Adipocyte (in vitro differentiated cells): ENCODE results near the gene COBL.

ENCODE experiments used
- DNase-seq: peaks from one replicate; pipeline ENCODE4 v3.0.0-alpha.2; 2015; ENCODE audit warnings: low read depth
- H3K27me3 ChIP-seq: replicated peaks from 2 replicates; pipeline ENCODE4 v1.7.0; 2013; ENCODE audit warnings: mild to moderate bottlenecking, low read length, moderate library complexity; ENCODE audit not compliant: control insufficient read depth, insufficient read depth
- H3K36me3 ChIP-seq: 2 replicates; pipeline ENCODE4 v1.7.0; 2013; ENCODE audit warnings: low read length, mild to moderate bottlenecking, moderate library complexity; ENCODE audit not compliant: control insufficient read depth, insufficient read depth, severe bottlenecking
- H3K4me1 ChIP-seq: 2 replicates; pipeline ENCODE4 v1.7.0; 2013; ENCODE audit warnings: mild to moderate bottlenecking, low read length, moderate library complexity; ENCODE audit not compliant: control insufficient read depth, insufficient read depth
- H3K4me3 ChIP-seq: 2 replicates; pipeline ENCODE4 v1.7.0; 2013; ENCODE audit warnings: mild to moderate bottlenecking, low read length, moderate library complexity
- H3K9ac ChIP-seq: 2 replicates; pipeline ENCODE4 v1.7.0; 2013; ENCODE audit warnings: mild to moderate bottlenecking, low read length, moderate library complexity
- H3K9me3 ChIP-seq: 2 replicates; pipeline ENCODE4 v1.7.0; 2013; ENCODE audit warnings: mild to moderate bottlenecking, low read length, moderate library complexity; ENCODE audit not compliant: control insufficient read depth

Gene COBL

GRCh38 chr7:51246258-51247245 lies 70.1 kb downstream of the COBL start:
- no peak overlapping the region for H3K9ac ChIP-seq
- peaks cover 4% of the 10 kb centered on the region for H3K27me3 ChIP-seq
- H3K4me1 ChIP-seq, result no peaks in the 10 kb centered on the region
- no peaks in the 10 kb centered on the region for H3K36me3 ChIP-seq
- no peak for DNase-seq
- no peaks in the 10 kb centered on the region for H3K9me3 ChIP-seq
- no peak overlapping the region for H3K4me3 ChIP-seq

GRCh38 chr7:51244885-51245284 lies 71.7 kb downstream of the COBL start:
- Histone ChIP-seq H3K9ac (no peak overlapping the region), H3K27me3 (peaks cover 8% of the 10 kb centered on the region), H3K4me3 (no peak overlapping the region), H3K9me3 (no peaks in the 10 kb centered on the region), H3K36me3 (no peaks in the 10 kb centered on the region), H3K4me1 (no peaks in the 10 kb centered on the region)
- DNase-seq, result no peak

GRCh38 chr7:51244053-51244452 lies 72.6 kb downstream of the COBL start:
- no peak for DNase-seq
- no peaks in the 10 kb centered on the region for H3K9me3 ChIP-seq
- H3K4me3 ChIP-seq, result no peak overlapping the region
- peaks cover 12% of the 10 kb centered on the region for H3K27me3 ChIP-seq
- no peaks in the 10 kb centered on the region for H3K4me1 ChIP-seq
- no peak overlapping the region for H3K9ac ChIP-seq
- no peaks in the 10 kb centered on the region for H3K36me3 ChIP-seq

GRCh38 chr7:51243631-51244030 lies 73.0 kb downstream of the COBL start:
- no peak for DNase-seq
- Histone ChIP-seq H3K36me3 (no peaks in the 10 kb centered on the region), H3K4me3 (no peak overlapping the region), H3K4me1 (no peaks in the 10 kb centered on the region), H3K27me3 (peaks cover 12% of the 10 kb centered on the region), H3K9me3 (no peaks in the 10 kb centered on the region), H3K9ac (no peak overlapping the region)

GRCh38 chr7:51242881-51243518 lies 73.6 kb downstream of the COBL start:
- H3K36me3 ChIP-seq, result no peaks in the 10 kb centered on the region
- no peaks in the 10 kb centered on the region for H3K9me3 ChIP-seq
- no peaks in the 10 kb centered on the region for H3K4me1 ChIP-seq
- no peak for DNase-seq
- no peak overlapping the region for H3K4me3 ChIP-seq
- peaks cover 12% of the 10 kb centered on the region for H3K27me3 ChIP-seq
- H3K9ac ChIP-seq, result no peak overlapping the region

- Histone ChIP-seq H3K27me3 (peaks cover 12% of the 10 kb centered on the region), H3K4me1 (no peaks in the 10 kb centered on the region), H3K9me3 (no peaks in the 10 kb centered on the region), H3K4me3 (no peak overlapping the region), H3K36me3 (no peaks in the 10 kb centered on the region), H3K9ac (no peak overlapping the region)
- no peak for DNase-seq
Observed at GRCh38 chr7:51242007-51242691, 74.5 kb downstream of the COBL start.

- Histone ChIP-seq H3K9me3 (no peaks in the 10 kb centered on the region), H3K27me3 (peaks cover 15% of the 10 kb centered on the region), H3K4me3 (no peak overlapping the region), H3K4me1 (no peaks in the 10 kb centered on the region), H3K36me3 (no peaks in the 10 kb centered on the region), H3K9ac (no peak overlapping the region)
- DNase-seq, result no peak
Observed at GRCh38 chr7:51240868-51241267, 75.7 kb downstream of the COBL start.

- DNase-seq, result no peak
- Histone ChIP-seq H3K4me3 (no peak overlapping the region), H3K36me3 (no peaks in the 10 kb centered on the region), H3K27me3 (peaks cover 15% of the 10 kb centered on the region), H3K9ac (no peak overlapping the region), H3K9me3 (no peaks in the 10 kb centered on the region), H3K4me1 (no peaks in the 10 kb centered on the region)
Observed at GRCh38 chr7:51239691-51240090, 76.9 kb downstream of the COBL start.

- Histone ChIP-seq H3K9me3 (no peaks in the 10 kb centered on the region), H3K9ac (no peak overlapping the region), H3K27me3 (peaks cover 11% of the 10 kb centered on the region), H3K36me3 (no peaks in the 10 kb centered on the region), H3K4me3 (no peak overlapping the region), H3K4me1 (no peaks in the 10 kb centered on the region)
- DNase-seq, result no peak
Observed at GRCh38 chr7:51238981-51239495, 77.6 kb downstream of the COBL start.

- no peaks in the 10 kb centered on the region for H3K36me3 ChIP-seq
- H3K9me3 ChIP-seq, result no peaks in the 10 kb centered on the region
- no peak for DNase-seq
- no peaks in the 10 kb centered on the region for H3K4me1 ChIP-seq
- H3K4me3 ChIP-seq, result no peak overlapping the region
- no peak overlapping the region for H3K9ac ChIP-seq
- H3K27me3 ChIP-seq, result peaks cover 11% of the 10 kb centered on the region
Observed at GRCh38 chr7:51237446-51238133, 79.0 kb downstream of the COBL start.
